Measurements from ENCODE around the gene CAMKMT.
"Not testable (repeated sequence)": the region's sequence is repeated elsewhere in the genome, so short reads cannot be mapped to it uniquely, and the experiment has no call there.

CAMKMT gene

GRCh38 chr2:44450082-44450481 is 88.3 kb downstream of the CAMKMT start:
- no peak for FAIRE-seq

DNA sequence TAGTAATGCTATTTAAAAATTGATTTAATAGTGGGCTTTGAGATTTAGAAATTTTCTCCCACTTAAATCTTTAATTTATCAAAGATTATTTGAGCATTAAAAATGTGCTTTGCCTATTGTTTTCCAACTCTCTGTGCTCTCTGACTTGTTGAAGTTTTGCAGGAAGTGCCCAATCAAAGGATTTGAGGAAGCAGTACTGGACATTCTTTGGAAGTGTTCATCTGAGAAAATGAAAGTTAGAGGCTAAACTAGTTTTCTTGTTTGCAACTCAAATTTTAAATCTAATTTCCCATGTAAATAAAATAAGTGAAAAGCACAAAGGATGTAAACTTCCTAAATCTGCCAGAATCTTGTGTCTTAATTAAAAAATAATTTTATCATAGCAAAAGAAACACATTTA is 89.1 kb downstream of the CAMKMT start:
- FAIRE-seq, result no peak

DNA sequence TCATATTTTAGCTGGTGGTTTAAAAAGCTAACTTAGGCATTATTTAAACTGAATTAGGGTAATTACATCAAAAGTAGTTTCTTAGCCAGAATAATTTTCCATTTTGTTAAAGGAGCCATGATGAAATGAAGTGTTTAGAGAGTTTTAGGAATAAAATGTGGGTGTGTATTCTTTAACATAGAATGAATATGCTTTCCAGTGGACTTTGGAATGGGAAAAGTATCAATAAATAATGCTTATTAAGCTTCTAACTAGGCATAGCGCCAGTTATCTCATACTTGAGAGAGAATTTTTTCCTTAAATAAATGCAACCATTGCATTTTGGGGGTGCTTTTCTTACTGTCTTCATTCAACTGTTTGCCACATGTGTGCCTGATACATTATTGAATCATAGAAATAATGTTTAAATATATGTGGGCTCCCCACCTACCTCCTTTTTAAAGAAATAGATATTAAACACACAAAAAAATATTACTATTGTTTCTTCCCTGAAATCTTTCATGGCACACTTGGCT is 90.4 kb downstream of the CAMKMT start:
- no peak for FAIRE-seq

- no peak for FAIRE-seq
These were observed 91.5 kb downstream of the CAMKMT start for GRCh38 chr2:44453259-44453658.

- FAIRE-seq, result no peak
These were observed 94.1 kb downstream of the CAMKMT start for GRCh38 chr2:44455877-44456276.

DNA sequence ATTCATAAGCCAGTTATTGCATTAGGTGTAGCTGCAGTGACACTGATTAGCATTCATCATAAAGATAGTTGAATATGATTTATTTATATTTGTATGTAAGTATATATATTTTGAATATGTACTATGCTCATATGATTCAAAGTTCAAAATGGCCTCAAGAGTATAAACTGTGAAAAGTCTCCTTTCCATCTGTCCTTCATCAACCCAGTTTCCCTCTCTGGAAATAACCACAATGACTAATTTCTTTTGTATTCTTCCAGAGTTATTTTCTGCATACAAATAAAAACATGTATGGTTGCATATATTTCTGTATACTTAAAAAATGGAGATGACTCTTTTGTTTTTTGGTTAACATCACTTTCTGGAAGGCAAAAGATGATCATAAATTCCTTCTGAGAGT is 95.2 kb downstream of the CAMKMT start:
- FAIRE-seq, result no peak

- FAIRE-seq, result peak; percentile 97
These were observed 98.0 kb downstream of the CAMKMT start for GRCh38 chr2:44459739-44460138.

- no peak for FAIRE-seq
These were observed 101.4 kb downstream of the CAMKMT start for GRCh38 chr2:44462934-44463849.

DNA sequence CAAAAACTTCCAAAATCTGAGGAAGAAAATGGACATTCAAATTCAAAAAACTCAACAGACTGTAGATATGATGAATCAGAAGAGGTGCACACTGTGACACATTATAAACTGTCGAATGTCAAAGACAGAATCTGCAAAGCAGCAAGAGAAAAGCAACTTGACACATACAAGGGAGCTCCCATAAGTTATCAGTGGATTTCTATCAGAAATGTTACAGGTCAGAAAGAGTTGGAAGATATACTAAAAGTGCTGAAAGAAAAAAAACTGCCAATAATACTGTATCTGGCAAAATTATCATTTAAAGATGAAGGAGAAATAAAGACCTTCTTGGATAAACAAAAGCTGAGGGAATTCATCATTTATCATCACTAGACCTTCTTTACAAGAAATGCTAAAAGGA is 102.7 kb downstream of the CAMKMT start:
- no peak for FAIRE-seq

GRCh38 chr2:44470151-44470550 is 108.4 kb downstream of the CAMKMT start:
- FAIRE-seq, result no peak

GRCh38 chr2:44477657-44478414 is 116.1 kb downstream of the CAMKMT start:
- no peak for FAIRE-seq

GRCh38 chr2:44479127-44479887 is 117.6 kb downstream of the CAMKMT start:
- peak; percentile 100 for FAIRE-seq

- no peak for FAIRE-seq
These were observed 118.3 kb downstream of the CAMKMT start for GRCh38 chr2:44480068-44480467.

- no peak for FAIRE-seq
These were observed 125.3 kb downstream of the CAMKMT start for GRCh38 chr2:44487052-44487451.

GRCh38 chr2:44490726-44491125 is 129.0 kb downstream of the CAMKMT start:
- FAIRE-seq, result no peak

DNA sequence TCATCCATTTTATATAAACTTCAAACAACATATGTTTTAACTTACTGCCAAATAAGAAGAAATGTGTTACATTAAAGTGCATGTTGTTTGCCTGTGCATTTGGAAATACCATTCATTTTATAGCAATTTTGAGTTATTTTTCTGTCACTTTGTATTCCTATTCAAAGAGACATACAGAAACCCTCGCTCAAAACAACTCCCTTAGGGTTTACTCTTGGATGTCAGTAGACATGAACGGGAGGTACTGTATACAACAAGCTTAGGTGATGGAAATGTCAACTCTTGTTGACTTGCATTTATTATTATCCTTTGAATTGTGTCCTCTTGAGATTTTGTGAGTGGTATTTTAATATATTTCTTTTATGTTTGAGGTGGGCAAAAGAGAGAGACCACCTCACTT is 132.3 kb downstream of the CAMKMT start:
- FAIRE-seq, result no peak

- no peak for FAIRE-seq
These were observed 133.3 kb downstream of the CAMKMT start for GRCh38 chr2:44495035-44495434.

DNA sequence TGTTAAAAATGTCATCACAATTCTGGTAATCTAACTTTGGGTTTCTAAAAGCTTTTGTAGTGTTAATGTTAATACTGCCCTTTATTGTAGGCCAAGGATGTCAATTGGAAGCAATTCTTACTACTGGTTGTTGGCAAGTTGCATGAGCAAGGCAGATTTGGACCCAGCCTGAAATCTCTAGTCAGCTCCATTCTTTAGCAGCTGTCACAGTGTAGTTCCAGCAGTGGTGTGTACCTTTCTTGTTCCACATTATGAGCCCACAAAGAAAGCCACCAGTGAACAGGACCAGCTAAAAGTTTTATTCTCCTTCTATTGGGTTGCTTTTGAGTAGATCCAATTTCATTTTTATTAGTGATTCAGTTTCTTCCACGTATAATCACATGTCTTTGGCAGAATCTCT is 133.8 kb downstream of the CAMKMT start:
- FAIRE-seq, result no peak

DNA sequence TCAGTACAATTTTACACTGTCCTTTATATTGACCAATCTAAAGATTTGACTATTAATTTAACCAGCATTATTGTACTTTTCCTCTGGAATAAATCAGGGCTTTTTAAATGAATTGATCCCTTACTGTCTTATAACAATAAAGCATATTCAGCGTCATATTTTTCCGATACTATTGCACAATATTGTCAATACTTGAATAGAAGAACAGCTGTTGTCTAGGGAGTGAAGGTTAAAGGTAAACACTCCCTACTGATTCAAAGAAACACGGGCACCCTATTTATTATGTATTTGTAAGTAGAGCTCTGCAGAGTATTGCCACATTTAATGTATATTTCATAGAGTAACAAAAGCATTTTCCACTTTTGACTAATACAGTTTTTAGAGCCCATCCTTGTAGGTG is 134.4 kb downstream of the CAMKMT start:
- no peak for FAIRE-seq

DNA sequence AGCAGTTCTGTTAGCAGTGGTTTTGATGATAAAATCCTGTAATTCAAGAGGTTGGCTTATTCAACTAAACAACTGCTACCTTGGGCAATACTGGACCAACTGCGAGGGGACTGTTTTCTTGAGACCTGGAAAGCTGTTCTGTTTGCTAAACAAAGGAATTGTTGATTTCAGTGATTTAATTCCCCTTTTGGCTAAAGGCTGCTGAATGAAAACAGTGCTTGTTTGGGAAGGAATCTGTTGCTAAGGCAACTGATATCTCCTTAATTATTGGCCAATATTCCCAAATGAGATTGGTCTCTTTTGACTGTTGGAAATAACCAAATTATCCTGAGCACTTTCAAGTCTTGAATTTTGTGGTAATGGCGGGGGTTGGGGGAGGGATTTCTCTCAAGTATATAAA is 136.8 kb downstream of the CAMKMT start:
- FAIRE-seq, result no peak

GRCh38 chr2:44505664-44506063 is 143.9 kb downstream of the CAMKMT start:
- FAIRE-seq, result not testable (repeated sequence)

- no peak for FAIRE-seq
These were observed 148.5 kb downstream of the CAMKMT start for GRCh38 chr2:44510246-44510645.

DNA sequence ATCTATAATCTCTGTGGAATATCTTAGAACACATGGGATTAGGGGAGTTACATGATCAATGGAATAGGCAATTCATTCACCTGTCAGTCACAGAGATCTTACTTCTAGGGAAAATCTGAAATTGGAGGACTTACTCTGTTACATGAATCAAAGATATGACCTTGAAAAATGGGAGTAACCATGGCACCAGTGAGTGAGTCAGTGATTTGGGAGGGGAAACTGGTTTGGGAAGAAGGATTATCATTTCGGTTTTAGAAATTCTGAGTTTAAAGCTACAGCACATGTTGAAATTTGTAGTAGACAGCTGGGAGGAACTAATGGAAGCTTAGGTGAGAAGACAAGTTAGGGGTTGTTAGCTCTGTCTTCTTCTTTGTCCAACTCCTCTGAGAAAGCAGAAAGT is 153.7 kb downstream of the CAMKMT start:
- no peak for FAIRE-seq

All from islet of Langerhans (tissue), 1 donor.